ENCODE data around the gene PHOX2B.
"Not testable (repeated sequence)": the region's sequence is repeated elsewhere in the genome, so short reads cannot be mapped to it uniquely, and the experiment has no call there.

The PHOX2B gene

DNA sequence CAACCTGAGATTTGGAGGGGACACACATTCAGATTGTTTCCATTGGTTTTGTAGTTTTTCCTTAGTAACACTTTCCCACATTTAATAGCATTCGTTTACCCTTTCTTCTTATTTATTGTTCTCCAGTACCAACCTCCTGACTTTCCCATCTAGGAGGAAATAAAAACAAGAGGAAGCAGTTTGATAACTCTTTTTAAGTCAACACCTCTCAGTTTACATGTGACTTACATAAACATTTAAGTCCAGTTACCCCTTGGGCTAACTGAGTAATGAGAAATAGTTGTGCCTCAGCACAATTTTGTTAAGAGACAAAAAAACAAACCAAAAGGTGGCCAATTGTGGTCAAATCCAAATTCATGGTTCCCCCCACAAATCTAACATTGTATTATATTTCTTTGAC, 34.8 kb downstream of the PHOX2B start:
- DNase-seq (ENCODE audit: extremely low read depth in 1 of 2, low read depth in 1 of 2): no peak

DNA sequence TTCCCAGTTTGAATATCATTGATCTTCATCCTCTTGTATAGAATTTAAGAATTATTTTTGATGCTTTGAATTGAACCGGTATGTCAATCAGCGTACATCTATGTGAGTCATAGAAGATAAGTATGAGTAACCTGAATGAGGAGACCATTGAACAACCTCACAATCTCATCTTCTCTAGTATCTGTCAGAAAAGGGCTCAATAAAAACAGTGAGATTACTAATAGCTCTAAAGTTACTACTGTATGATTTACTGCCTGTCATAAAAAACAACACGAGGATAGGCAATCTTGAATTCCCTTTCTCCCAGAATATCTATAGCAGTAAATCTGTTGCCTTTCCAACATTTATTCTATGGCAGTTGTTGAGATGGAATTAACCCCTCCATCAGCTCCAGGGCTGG, 36.1 kb downstream of the PHOX2B start:
- no peak for DNase-seq (ENCODE audit: extremely low read depth in 1 of 2, low read depth in 1 of 2)

- DNase-seq (ENCODE audit: extremely low read depth in 1 of 2, low read depth in 1 of 2): not testable (repeated sequence)
Measured at GRCh38 chr4:41711654-41712053, 36.9 kb downstream of the PHOX2B start.

GRCh38 chr4:41709844-41710481, 38.6 kb downstream of the PHOX2B start:
- no peak for DNase-seq (ENCODE audit: extremely low read depth in 1 of 2, low read depth in 1 of 2)

- no peak for DNase-seq (ENCODE audit: extremely low read depth in 1 of 2, low read depth in 1 of 2)
Measured at GRCh38 chr4:41703785-41704184, 44.7 kb downstream of the PHOX2B start.

- no peak for DNase-seq (ENCODE audit: extremely low read depth in 1 of 2, low read depth in 1 of 2)
Measured at GRCh38 chr4:41702770-41703169, 45.8 kb downstream of the PHOX2B start.

DNA sequence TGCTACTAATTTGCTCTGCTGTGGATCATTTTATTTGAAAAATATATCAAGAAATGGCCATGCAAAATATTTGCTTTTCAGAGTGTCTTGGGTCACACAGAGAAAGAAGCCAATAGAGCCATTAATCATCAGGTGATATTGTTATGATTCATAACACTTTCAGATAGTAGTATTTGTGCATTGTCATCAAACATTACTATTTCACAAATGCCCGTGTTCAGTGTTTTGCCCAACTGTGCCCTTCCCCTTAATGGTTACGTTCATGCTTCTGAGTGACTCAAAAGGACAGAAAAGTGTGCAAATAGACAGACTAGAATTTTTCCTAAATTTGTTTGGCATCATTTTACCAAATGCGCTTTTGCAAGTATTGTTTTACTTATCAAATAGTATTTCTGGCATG, 46.5 kb downstream of the PHOX2B start:
- no peak for DNase-seq (ENCODE audit: extremely low read depth in 1 of 2, low read depth in 1 of 2)

GRCh38 chr4:41696763-41697162, 51.8 kb downstream of the PHOX2B start:
- DNase-seq (ENCODE audit: extremely low read depth in 1 of 2, low read depth in 1 of 2): no peak

DNA sequence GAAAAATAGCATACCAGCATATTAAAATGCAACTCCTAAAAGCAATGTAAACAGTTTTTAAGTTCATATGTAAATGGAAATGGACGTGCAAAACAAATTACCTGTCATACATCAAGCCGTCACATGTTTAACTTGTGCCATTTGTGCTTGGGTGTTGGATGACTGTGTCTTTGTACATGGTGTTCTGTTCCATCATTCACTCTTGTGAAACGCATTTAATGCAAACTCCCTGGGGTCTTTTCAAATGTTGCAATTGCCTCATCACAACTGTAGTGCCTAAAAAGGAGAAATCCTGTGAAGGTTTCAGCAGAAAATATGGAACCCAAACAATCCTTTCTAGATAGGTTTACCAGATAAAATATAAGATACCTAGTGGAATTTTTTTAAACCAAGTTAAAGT, 52.4 kb downstream of the PHOX2B start:
- no peak for DNase-seq (ENCODE audit: extremely low read depth in 1 of 2, low read depth in 1 of 2)

Measured in activated CD8-positive, alpha-beta memory T cell treated with anti-CD3 and anti-CD28 coated beads for 1 hour (primary cell).